Measurements from ENCODE around the gene BABAM2.

BABAM2 gene

GRCh38 chr2:28281739-28282138 lies 391.2 kb downstream of the BABAM2 start:
- H3K36me3 ChIP-seq (ENCODE audit: control insufficient read depth in 4 of 4, insufficient read depth in 4 of 4, low read length in 3 of 4): peaks cover 0 to 4% (median 0%) of the 10 kb centered on the region in 4 experiments
- H3K4me3 ChIP-seq (ENCODE audit: control insufficient read depth in 1 of 7, extremely low read depth in 1 of 7, insufficient read depth in 4 of 7, low read depth in 2 of 7, low read length in 6 of 7): no peak overlapping the region
- 100% methylated on average over 1 of the region's 1 CpG for WGBS (ENCODE audit: insufficient coverage)
- ChIA-PET POLR2A (no interaction called here), CTCF (interaction anchor here (1.2 to 1.4 kb wide), 3 partner anchors 8 to 598 kb away, joined by 3 to 5 read pairs (median 5); no protein-coding TSS in a partner anchor)
- no peak for DNase-seq
- no peaks in the 10 kb centered on the region for H3K27me3 ChIP-seq (replicated peaks in 2 of 5; ENCODE audit: control insufficient read depth in 4 of 5, insufficient read depth in 5 of 5, low read length in 4 of 5)
- no peaks in the 10 kb centered on the region for H3K4me1 ChIP-seq (ENCODE audit: control extremely low read depth in 1 of 4, control insufficient read depth in 4 of 4, insufficient read depth in 4 of 4, low read length in 3 of 4)
- H3K9me3 ChIP-seq (ENCODE audit: control extremely low read depth in 1 of 5, control insufficient read depth in 4 of 5, insufficient read depth in 2 of 5, low read depth in 1 of 5, low read length in 4 of 5): no peaks in the 10 kb centered on the region
- H3K27ac ChIP-seq (ENCODE audit: insufficient read depth in 1 of 2, low read depth in 1 of 2, low read length in 2 of 2, poor library complexity in 1 of 2, severe bottlenecking in 2 of 2): no peak overlapping the region

GRCh38 chr2:28282248-28282647 lies 391.7 kb downstream of the BABAM2 start:
- H3K27me3 ChIP-seq (replicated peaks in 2 of 5; ENCODE audit: control insufficient read depth in 4 of 5, insufficient read depth in 5 of 5, low read length in 4 of 5): no peaks in the 10 kb centered on the region
- ChIA-PET POLR2A (no interaction called here), CTCF (interaction anchor here (1.2 to 1.8 kb wide), 3 partner anchors 9 to 599 kb away, joined by 3 to 5 read pairs (median 5); no protein-coding TSS in a partner anchor)
- no peak overlapping the region for H3K27ac ChIP-seq (ENCODE audit: insufficient read depth in 1 of 2, low read depth in 1 of 2, low read length in 2 of 2, poor library complexity in 1 of 2, severe bottlenecking in 2 of 2)
- WGBS (ENCODE audit: insufficient coverage): 96% methylated on average over 2 of the region's 3 CpGs
- no peak for DNase-seq
- peaks cover 0 to 4% (median under 1%) of the 10 kb centered on the region in 4 experiments for H3K36me3 ChIP-seq (ENCODE audit: control insufficient read depth in 4 of 4, insufficient read depth in 4 of 4, low read length in 3 of 4)
- no peaks in the 10 kb centered on the region for H3K4me1 ChIP-seq (ENCODE audit: control extremely low read depth in 1 of 4, control insufficient read depth in 4 of 4, insufficient read depth in 4 of 4, low read length in 3 of 4)
- no peak overlapping the region for H3K4me3 ChIP-seq (ENCODE audit: control insufficient read depth in 1 of 7, extremely low read depth in 1 of 7, insufficient read depth in 4 of 7, low read depth in 2 of 7, low read length in 6 of 7)
- no peaks in the 10 kb centered on the region for H3K9me3 ChIP-seq (ENCODE audit: control extremely low read depth in 1 of 5, control insufficient read depth in 4 of 5, insufficient read depth in 2 of 5, low read depth in 1 of 5, low read length in 4 of 5)

- Histone ChIP-seq H3K36me3 (ENCODE audit: control insufficient read depth in 4 of 4, insufficient read depth in 4 of 4, low read length in 3 of 4) (peaks cover 0 to 4% (median 1%) of the 10 kb centered on the region in 4 experiments), H3K9me3 (ENCODE audit: control extremely low read depth in 1 of 5, control insufficient read depth in 4 of 5, insufficient read depth in 2 of 5, low read depth in 1 of 5, low read length in 4 of 5) (no peaks in the 10 kb centered on the region), H3K4me3 (ENCODE audit: control insufficient read depth in 1 of 7, extremely low read depth in 1 of 7, insufficient read depth in 4 of 7, low read depth in 2 of 7, low read length in 6 of 7) (no peak overlapping the region), H3K27me3 (replicated peaks in 2 of 5; ENCODE audit: control insufficient read depth in 4 of 5, insufficient read depth in 5 of 5, low read length in 4 of 5) (no peaks in the 10 kb centered on the region), H3K27ac (ENCODE audit: insufficient read depth in 1 of 2, low read depth in 1 of 2, low read length in 2 of 2, poor library complexity in 1 of 2, severe bottlenecking in 2 of 2) (no peak overlapping the region), H3K4me1 (ENCODE audit: control extremely low read depth in 1 of 4, control insufficient read depth in 4 of 4, insufficient read depth in 4 of 4, low read length in 3 of 4) (no peaks in the 10 kb centered on the region)
- POLR2A ChIA-PET: interaction anchor here (1.0 kb wide), 1 partner anchor 8 kb away, joined by 3 read pairs; no protein-coding TSS in a partner anchor
- CTCF ChIA-PET: interaction anchor here (1.4 to 1.8 kb wide), 2 partner anchors 9 to 99 kb away, joined by 5 read pairs; no protein-coding TSS in a partner anchor
- no peak for DNase-seq
- 100% methylated on average over 1 of the region's 7 CpGs for WGBS (ENCODE audit: insufficient coverage)
Observed at GRCh38 chr2:28282861-28283646, 392.5 kb downstream of the BABAM2 start.

GRCh38 chr2:28283861-28284260 lies 393.3 kb downstream of the BABAM2 start:
- Histone ChIP-seq H3K36me3 (ENCODE audit: control insufficient read depth in 4 of 4, insufficient read depth in 4 of 4, low read length in 3 of 4) (peaks cover 0 to 4% (median 1%) of the 10 kb centered on the region in 4 experiments), H3K9me3 (ENCODE audit: control extremely low read depth in 1 of 5, control insufficient read depth in 4 of 5, insufficient read depth in 2 of 5, low read depth in 1 of 5, low read length in 4 of 5) (no peaks in the 10 kb centered on the region), H3K4me3 (ENCODE audit: control insufficient read depth in 1 of 7, extremely low read depth in 1 of 7, insufficient read depth in 4 of 7, low read depth in 2 of 7, low read length in 6 of 7) (no peak overlapping the region), H3K4me1 (ENCODE audit: control extremely low read depth in 1 of 4, control insufficient read depth in 4 of 4, insufficient read depth in 4 of 4, low read length in 3 of 4) (no peaks in the 10 kb centered on the region), H3K27ac (ENCODE audit: insufficient read depth in 1 of 2, low read depth in 1 of 2, low read length in 2 of 2, poor library complexity in 1 of 2, severe bottlenecking in 2 of 2) (no peak overlapping the region), H3K27me3 (replicated peaks in 2 of 5; ENCODE audit: control insufficient read depth in 4 of 5, insufficient read depth in 5 of 5, low read length in 4 of 5) (no peaks in the 10 kb centered on the region)
- no peak for DNase-seq
- ChIA-PET CTCF (interaction anchor here (1.8 kb wide), 1 partner anchor 99 kb away, joined by 5 read pairs; no protein-coding TSS in a partner anchor), POLR2A (interaction anchor here (1.0 kb wide), 1 partner anchor 9 kb away, joined by 3 read pairs; no protein-coding TSS in a partner anchor)
- WGBS (ENCODE audit: insufficient coverage): 100% methylated on average over 1 of the region's 1 CpG

GRCh38 chr2:28286678-28287077 lies 396.1 kb downstream of the BABAM2 start:
- ChIA-PET CTCF (no interaction called here), POLR2A (interaction anchor here (0.6 kb wide), 1 partner anchor 82 kb away, joined by 3 read pairs; no protein-coding TSS in a partner anchor)
- H3K9me3 ChIP-seq (ENCODE audit: control extremely low read depth in 1 of 5, control insufficient read depth in 4 of 5, insufficient read depth in 2 of 5, low read depth in 1 of 5, low read length in 4 of 5): no peaks in the 10 kb centered on the region

GRCh38 chr2:28287256-28287915 lies 396.9 kb downstream of the BABAM2 start:
- Histone ChIP-seq H3K9me3 (ENCODE audit: control extremely low read depth in 1 of 5, control insufficient read depth in 4 of 5, insufficient read depth in 2 of 5, low read depth in 1 of 5, low read length in 4 of 5) (no peaks in the 10 kb centered on the region), H3K4me3 (ENCODE audit: control insufficient read depth in 1 of 7, extremely low read depth in 1 of 7, insufficient read depth in 4 of 7, low read depth in 2 of 7, low read length in 6 of 7) (no peak overlapping the region), H3K27me3 (replicated peaks in 2 of 5; ENCODE audit: control insufficient read depth in 4 of 5, insufficient read depth in 5 of 5, low read length in 4 of 5) (no peaks in the 10 kb centered on the region), H3K36me3 (ENCODE audit: control insufficient read depth in 4 of 4, insufficient read depth in 4 of 4, low read length in 3 of 4) (peaks cover 0 to 4% (median 1%) of the 10 kb centered on the region in 4 experiments), H3K27ac (ENCODE audit: insufficient read depth in 1 of 2, low read depth in 1 of 2, low read length in 2 of 2, poor library complexity in 1 of 2, severe bottlenecking in 2 of 2) (no peak overlapping the region), H3K4me1 (ENCODE audit: control extremely low read depth in 1 of 4, control insufficient read depth in 4 of 4, insufficient read depth in 4 of 4, low read length in 3 of 4) (no peaks in the 10 kb centered on the region)
- ChIA-PET CTCF (no interaction called here), POLR2A (no interaction called here)
- WGBS (ENCODE audit: insufficient coverage): 97% methylated on average over 3 of the region's 4 CpGs
- DNase-seq: no peak

More at GRCh38 chr2:28286678-28287077, 396.1 kb downstream of the BABAM2 start:
- Histone ChIP-seq H3K27me3 (replicated peaks in 2 of 5; ENCODE audit: control insufficient read depth in 4 of 5, insufficient read depth in 5 of 5, low read length in 4 of 5) (no peaks in the 10 kb centered on the region), H3K4me1 (ENCODE audit: control extremely low read depth in 1 of 4, control insufficient read depth in 4 of 4, insufficient read depth in 4 of 4, low read length in 3 of 4) (no peaks in the 10 kb centered on the region), H3K27ac (ENCODE audit: insufficient read depth in 1 of 2, low read depth in 1 of 2, low read length in 2 of 2, poor library complexity in 1 of 2, severe bottlenecking in 2 of 2) (no peak overlapping the region), H3K4me3 (ENCODE audit: control insufficient read depth in 1 of 7, extremely low read depth in 1 of 7, insufficient read depth in 4 of 7, low read depth in 2 of 7, low read length in 6 of 7) (no peak overlapping the region), H3K36me3 (ENCODE audit: control insufficient read depth in 4 of 4, insufficient read depth in 4 of 4, low read length in 3 of 4) (peaks cover 0 to 4% (median 1%) of the 10 kb centered on the region in 4 experiments)
- no peak for DNase-seq
- 100% methylated on average over 3 of the region's 5 CpGs for WGBS (ENCODE audit: insufficient coverage)

- Histone ChIP-seq H3K27ac (ENCODE audit: insufficient read depth in 1 of 2, low read depth in 1 of 2, low read length in 2 of 2, poor library complexity in 1 of 2, severe bottlenecking in 2 of 2) (no peak overlapping the region), H3K4me3 (ENCODE audit: control insufficient read depth in 1 of 7, extremely low read depth in 1 of 7, insufficient read depth in 4 of 7, low read depth in 2 of 7, low read length in 6 of 7) (no peak overlapping the region), H3K27me3 (replicated peaks in 2 of 5; ENCODE audit: control insufficient read depth in 4 of 5, insufficient read depth in 5 of 5, low read length in 4 of 5) (no peaks in the 10 kb centered on the region), H3K9me3 (ENCODE audit: control extremely low read depth in 1 of 5, control insufficient read depth in 4 of 5, insufficient read depth in 2 of 5, low read depth in 1 of 5, low read length in 4 of 5) (no peaks in the 10 kb centered on the region), H3K4me1 (ENCODE audit: control extremely low read depth in 1 of 4, control insufficient read depth in 4 of 4, insufficient read depth in 4 of 4, low read length in 3 of 4) (no peaks in the 10 kb centered on the region), H3K36me3 (ENCODE audit: control insufficient read depth in 4 of 4, insufficient read depth in 4 of 4, low read length in 3 of 4) (peaks cover 0 to 4% (median 1%) of the 10 kb centered on the region in 4 experiments)
- no peak for DNase-seq
- ChIA-PET CTCF (no interaction called here), POLR2A (no interaction called here)
- 96% methylated on average over 5 of the region's 5 CpGs for WGBS (ENCODE audit: insufficient coverage)
Observed at GRCh38 chr2:28288620-28289019, 398.1 kb downstream of the BABAM2 start.

All from common myeloid progenitor, CD34-positive (primary cell).